ENCODE data around the gene STK24. TPM values are rescaled to one million over a fixed set of nuclear protein-coding genes. Genes with fewer than 3 reads are reported as not detected.

Gene STK24
- total RNA-seq, 2 experiments from 2014 or later = 60.4 to 88.7 TPM

DNA sequence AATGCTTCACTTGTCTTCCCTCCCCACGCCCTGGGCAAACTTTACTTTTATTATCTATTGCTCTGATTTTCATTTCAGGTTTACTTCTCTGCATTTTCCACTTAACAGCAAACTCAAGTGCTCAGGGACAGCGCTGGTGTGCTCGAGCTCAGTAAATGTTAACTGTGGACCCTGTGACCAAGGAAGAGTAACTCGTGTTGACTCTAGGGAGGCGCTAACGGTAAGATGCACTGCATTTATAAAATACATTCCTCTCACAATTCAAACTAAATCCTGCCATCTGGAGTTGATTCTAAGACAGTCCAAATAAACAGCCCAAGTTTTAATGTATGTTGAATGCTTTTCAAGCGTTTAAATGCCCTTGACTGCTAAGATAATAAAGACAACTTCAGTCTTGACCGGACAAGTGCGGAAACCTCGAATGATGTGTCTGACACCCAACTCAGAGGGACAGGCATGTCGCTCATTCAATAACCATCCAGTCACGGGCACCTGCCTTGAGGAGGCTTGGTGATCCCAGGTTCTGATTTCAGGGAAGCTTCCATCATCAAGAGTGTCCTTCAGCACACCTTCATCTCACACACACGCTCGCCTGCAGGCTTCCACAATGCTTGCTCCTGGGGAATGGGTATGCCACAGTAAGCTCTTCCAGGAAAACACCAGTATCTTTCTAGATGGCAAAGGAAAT, 93.2 kb downstream of the STK24 start:
- H4K20me1 ChIP-seq (ENCODE audit: insufficient read depth, low read length) = peaks cover 31% of the 10 kb centered on the region
- no peak overlapping the region for H2AFZ ChIP-seq (ENCODE audit: low read length)
- ChIA-PET POLR2A (interaction anchor here (0.6 to 1.1 kb wide), 5 partner anchors 12 to 218 kb away, joined by 3 to 4 read pairs (median 3); no protein-coding TSS in a partner anchor), CTCF (ENCODE audit: unreplicated experiment) (no interaction called here)
- H3K4me1 ChIP-seq (ENCODE audit: insufficient read depth, low read length, poor library complexity, severe bottlenecking) = peaks cover 42% of the 10 kb centered on the region
- peaks cover 7% of the 10 kb centered on the region for H3K36me3 ChIP-seq (ENCODE audit: insufficient read depth, low read length)
- intact Hi-C loops (cut with micrococcal nuclease; ENCODE audit: unreplicated experiment) = no loop called here
- no peaks in the 10 kb centered on the region for H3K9me3 ChIP-seq (ENCODE audit: low read length)
- H3K27ac ChIP-seq (ENCODE audit: low read depth, low read length, poor library complexity, severe bottlenecking) = no peak overlapping the region
- DNase-seq (ENCODE audit: low spot score) = no peak
- no peak overlapping the region for H3K4me2 ChIP-seq (ENCODE audit: low read length)
- no peak for TF ChIP-seq EZH2phosphoT487 (IDR thresholded peaks at IDR 0.05; ENCODE audit: borderline replicate concordance, low read depth, low read length)
- TF ChIP-seq, protein P1, sequence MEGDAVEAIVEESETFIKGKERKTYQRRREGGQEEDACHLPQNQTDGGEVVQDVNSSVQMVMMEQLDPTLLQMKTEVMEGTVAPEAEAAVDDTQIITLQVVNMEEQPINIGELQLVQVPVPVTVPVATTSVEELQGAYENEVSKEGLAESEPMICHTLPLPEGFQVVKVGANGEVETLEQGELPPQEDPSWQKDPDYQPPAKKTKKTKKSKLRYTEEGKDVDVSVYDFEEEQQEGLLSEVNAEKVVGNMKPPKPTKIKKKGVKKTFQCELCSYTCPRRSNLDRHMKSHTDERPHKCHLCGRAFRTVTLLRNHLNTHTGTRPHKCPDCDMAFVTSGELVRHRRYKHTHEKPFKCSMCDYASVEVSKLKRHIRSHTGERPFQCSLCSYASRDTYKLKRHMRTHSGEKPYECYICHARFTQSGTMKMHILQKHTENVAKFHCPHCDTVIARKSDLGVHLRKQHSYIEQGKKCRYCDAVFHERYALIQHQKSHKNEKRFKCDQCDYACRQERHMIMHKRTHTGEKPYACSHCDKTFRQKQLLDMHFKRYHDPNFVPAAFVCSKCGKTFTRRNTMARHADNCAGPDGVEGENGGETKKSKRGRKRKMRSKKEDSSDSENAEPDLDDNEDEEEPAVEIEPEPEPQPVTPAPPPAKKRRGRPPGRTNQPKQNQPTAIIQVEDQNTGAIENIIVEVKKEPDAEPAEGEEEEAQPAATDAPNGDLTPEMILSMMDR (conservative IDR thresholded peaks at IDR 0.05; ENCODE audit: low read length) = no peak
- no TSS peak for BruUV-seq (replicated peaks)
- H3K79me2 ChIP-seq (ENCODE audit: insufficient read depth, low read depth, low read length) = peaks cover 39% of the 10 kb centered on the region
- H3K4me3 ChIP-seq (ENCODE audit: low read depth, low read length, poor library complexity, severe bottlenecking) = no peak overlapping the region
- H3K9me2 ChIP-seq (ENCODE audit: insufficient read depth, low read length) = no peaks in the 10 kb centered on the region

- Histone ChIP-seq H3K4me3 (ENCODE audit: low read depth, low read length, poor library complexity, severe bottlenecking) (no peak overlapping the region), H3K36me3 (ENCODE audit: insufficient read depth, low read length) (peaks cover 7% of the 10 kb centered on the region), H4K20me1 (ENCODE audit: insufficient read depth, low read length) (peaks cover 23% of the 10 kb centered on the region), H3K9me2 (ENCODE audit: insufficient read depth, low read length) (no peaks in the 10 kb centered on the region), H3K79me2 (ENCODE audit: insufficient read depth, low read depth, low read length) (peaks cover 38% of the 10 kb centered on the region), H3K4me2 (ENCODE audit: low read length) (no peak overlapping the region), H2AFZ (ENCODE audit: low read length) (no peak overlapping the region), H3K9me3 (ENCODE audit: low read length) (no peaks in the 10 kb centered on the region), H3K4me1 (ENCODE audit: insufficient read depth, low read length, poor library complexity, severe bottlenecking) (peaks cover 42% of the 10 kb centered on the region), H3K27ac (ENCODE audit: low read depth, low read length, poor library complexity, severe bottlenecking) (no peak overlapping the region)
- CTCF ChIA-PET (ENCODE audit: unreplicated experiment) = no interaction called here
- no TSS peak for BruUV-seq (replicated peaks)
- TF ChIP-seq, protein P1 (conservative IDR thresholded peaks at IDR 0.05; ENCODE audit: low read length) = peak; percentile 47; the same call in 1 of the 2 replicates
- TF ChIP-seq EZH2phosphoT487 (IDR thresholded peaks at IDR 0.05; ENCODE audit: borderline replicate concordance, low read depth, low read length) = no peak
- DNase-seq (ENCODE audit: low spot score) = peak; percentile 20
- POLR2A ChIA-PET = interaction anchor here (0.6 to 1.1 kb wide), 5 partner anchors 11 to 219 kb away, joined by 3 to 4 read pairs (median 3); no protein-coding TSS in a partner anchor
- intact Hi-C loops (cut with micrococcal nuclease; ENCODE audit: unreplicated experiment) = loop anchor here (1.0 kb wide), 1 partner anchor 171 kb away; no protein-coding TSS in a partner anchor
Measured at GRCh38 chr13:98482476-98483444, 94.1 kb downstream of the STK24 start.

Measured in OCI-LY7 (cell line).